NCI-H226 (cell line): Measurements from ENCODE around the gene CTDSP1.

Source experiments
- DNase-seq: peaks from one replicate; pipeline ENCODE4 v3.0.0-alpha.2; 2015

The CTDSP1 gene

DNA sequence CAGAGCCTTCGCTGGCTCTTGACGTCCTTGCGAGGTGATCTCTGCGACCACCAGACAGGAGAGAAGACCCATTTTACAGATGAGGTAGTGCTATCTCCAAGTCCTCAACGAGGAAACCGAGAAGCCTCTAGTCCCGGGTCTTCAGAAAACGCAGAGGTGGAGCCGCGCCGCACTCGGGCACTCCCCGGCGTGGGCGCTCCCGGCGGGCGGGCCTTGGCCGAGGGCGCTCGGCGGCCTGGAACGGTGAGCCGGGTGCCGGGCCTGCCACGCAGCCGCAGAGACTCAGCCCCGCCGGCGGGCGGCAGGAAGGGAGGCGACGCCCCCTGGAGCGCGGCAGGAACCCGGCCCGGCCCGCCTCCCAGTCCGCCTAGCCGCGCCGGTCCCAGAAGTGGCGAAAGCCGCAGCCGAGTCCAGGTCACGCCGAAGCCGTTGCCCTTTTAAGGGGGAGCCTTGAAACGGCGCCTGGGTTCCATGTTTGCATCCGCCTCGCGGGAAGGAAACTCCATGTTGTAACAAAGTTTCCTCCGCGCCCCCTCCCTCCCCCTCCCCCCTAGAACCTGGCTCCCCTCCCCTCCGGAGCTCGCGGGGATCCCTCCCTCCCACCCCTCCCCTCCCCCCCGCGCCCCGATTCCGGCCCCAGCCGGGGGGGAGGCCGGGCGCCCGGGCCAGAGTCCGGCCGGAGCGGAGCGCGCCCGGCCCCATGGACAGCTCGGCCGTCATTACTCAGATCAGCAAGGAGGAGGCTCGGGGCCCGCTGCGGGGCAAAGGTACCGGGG lies at the start of gene CTDSP1:
Gene CTDSP1 (plus strand): TSS at position 478 of the 776 bp plus-strand sequence. CDS start 223 bp downstream, at position 701.
- peak; percentile 83 for DNase-seq

GRCh38 chr2:218354045-218354444 lies 45.6 kb upstream of the CTDSP1 start:
- no peak for DNase-seq

DNA sequence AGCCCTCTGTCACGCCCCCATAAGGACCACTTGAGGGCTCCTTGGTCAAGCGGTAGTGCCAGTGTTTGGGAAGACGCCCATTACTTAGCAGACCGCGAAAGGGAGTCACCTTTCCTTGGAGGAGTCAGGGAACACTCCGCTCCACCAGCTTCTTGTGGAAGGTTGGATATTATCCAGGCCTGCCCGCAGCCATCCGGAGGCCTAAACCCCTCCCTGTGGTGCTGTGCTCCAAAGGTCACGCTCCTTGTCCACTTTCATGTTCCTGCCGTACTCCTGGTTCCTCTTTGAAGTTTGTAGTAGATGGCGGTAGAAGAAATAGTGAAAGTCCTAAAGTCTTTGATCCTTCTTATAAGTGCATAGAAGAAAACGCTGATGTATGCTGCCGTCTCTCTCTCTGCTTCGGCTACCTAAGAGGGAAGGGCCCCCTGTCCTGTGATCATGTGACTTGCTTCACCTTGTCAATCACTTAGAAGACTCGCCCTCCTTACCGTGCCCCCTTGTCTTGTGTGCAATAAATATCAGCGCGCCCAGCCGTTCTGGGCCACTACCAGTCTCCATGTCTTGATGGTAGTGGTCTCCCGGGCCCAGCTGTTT lies 44.7 kb upstream of the CTDSP1 start:
- no peak for DNase-seq

DNA sequence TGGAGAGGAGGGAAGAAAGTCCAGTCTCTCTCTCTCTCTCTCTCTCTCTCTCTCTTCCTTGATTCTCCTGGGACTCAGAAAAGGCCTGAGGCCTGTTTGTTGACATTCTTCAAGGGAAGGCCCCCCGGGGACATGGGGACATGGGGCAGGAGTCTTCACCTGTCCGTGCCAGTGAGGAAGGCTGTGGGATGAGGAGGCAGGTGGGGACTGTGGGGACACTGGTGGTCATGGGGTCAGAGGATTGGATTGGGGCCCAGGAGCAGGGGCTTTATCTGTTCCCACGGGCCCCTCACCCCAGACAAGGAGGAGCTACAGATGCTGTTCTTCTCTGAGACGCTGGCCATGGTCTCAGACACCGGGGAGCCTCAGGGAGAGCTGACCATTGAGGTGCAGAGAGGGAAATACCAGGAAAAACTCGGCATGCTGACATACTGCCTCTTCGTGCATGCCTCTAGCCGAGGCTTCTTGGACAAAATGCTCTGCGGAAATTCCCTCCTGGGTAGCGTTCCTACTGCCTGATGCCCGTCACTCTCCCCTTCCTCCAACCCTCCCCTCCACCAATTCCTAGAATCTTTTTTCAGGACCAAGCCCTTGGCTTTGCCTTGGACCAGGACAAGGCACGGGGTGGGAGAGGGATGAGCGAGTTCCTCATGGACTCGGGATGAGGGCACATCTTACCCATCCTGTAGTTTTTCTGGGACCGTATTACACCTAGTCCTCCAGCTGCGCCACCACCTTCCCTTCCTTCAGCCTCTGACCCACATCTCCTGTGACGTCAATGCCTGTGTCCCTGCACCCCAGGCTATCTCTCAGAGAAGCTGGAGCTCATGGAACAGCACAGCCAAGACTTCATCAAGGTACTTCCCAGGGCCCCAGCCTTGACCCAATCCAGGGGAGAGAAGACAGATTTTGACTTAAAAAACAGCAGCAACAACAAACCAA lies 42.2 kb upstream of the CTDSP1 start:
- no peak for DNase-seq

- DNase-seq: no peak
Measured at GRCh38 chr2:218360453-218360852, 39.2 kb upstream of the CTDSP1 start.

DNA sequence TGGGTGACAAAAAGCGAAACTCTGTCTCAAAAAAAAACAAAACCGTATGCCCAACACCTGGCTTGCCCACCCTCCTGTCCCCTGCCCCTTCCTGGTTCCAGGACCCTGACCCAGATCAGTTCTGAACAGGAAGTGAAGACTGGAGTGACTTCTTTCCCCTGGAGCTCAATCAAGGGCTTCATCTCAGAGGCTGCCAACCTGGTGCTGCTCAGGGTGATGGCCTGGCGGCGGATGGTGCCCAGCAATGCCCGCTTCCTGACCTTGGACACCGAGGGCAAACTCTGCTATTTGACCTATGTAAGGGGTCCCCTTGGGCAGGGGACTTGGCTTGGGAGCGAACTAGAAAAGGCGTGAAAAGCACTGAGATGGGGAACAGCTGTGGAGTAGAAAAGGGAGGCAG lies 37.1 kb upstream of the CTDSP1 start:
- no peak for DNase-seq

DNA sequence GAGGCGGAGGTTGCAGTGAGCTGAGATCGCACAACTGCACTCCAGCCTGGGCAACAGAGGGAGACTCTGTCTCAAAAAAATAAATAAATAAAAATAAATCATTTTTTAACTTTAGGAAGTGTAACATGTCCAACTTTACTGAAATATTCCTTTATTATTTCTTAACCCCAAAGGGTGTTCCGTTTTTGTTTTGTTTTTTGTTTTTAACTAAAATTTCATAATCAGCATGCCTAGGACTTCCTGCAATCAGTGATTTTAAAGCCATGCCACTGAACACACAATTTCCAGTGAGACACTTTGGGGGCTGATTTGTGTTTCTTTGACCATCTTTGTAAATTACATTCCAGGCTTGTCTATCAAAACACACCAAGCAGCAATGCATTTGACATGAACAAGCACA lies 35.9 kb upstream of the CTDSP1 start:
- no peak for DNase-seq

DNA sequence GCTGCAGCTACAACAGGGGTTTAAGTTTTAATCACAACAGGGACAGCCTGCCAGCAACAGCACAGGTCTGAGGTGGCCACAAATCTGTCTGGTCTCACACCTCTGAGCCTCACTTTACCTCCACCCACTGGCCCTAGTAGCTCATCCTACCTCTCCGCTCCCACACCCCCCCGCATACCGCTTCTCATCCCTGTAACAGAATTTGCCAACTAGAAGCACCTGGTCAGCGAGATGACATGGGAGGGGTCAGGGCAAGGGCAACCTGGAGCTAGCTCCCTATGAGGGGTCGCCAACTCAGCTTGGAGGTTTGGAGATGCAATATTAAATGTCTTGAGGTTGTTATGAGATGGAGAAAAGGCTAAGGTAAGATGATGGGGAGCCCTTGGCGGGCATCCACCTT lies 35.5 kb upstream of the CTDSP1 start:
- DNase-seq: no peak

GRCh38 chr2:218366621-218367414 lies 32.9 kb upstream of the CTDSP1 start:
- no peak for DNase-seq

GRCh38 chr2:218367415-218368149 lies 32.1 kb upstream of the CTDSP1 start:
- DNase-seq: no peak

- no peak for DNase-seq
Measured at GRCh38 chr2:218368150-218368528, 31.5 kb upstream of the CTDSP1 start.

- DNase-seq: no peak
Measured at GRCh38 chr2:218368621-218369153, 31.0 kb upstream of the CTDSP1 start.

- DNase-seq: no peak
Measured at GRCh38 chr2:218369330-218369729, 30.3 kb upstream of the CTDSP1 start.

GRCh38 chr2:218370410-218371063 lies 29.1 kb upstream of the CTDSP1 start:
- DNase-seq: no peak

DNA sequence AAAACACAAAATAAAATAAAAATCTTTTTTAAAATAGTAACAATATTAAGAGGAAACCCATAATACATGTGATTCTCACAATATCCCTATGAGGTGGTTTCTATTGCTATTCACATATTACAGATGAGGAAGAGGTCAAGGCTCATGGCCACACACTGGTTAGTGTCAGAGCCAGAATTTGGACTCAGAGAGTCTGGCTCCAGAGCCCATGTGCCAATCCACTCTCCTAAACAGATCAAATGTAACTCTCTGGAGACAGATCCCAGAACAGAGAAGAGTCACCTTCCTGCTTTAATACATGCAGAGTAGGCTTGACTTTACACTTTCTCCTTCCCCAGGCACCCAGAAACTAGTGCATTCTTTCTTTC lies 27.7 kb upstream of the CTDSP1 start:
- DNase-seq: no peak

DNA sequence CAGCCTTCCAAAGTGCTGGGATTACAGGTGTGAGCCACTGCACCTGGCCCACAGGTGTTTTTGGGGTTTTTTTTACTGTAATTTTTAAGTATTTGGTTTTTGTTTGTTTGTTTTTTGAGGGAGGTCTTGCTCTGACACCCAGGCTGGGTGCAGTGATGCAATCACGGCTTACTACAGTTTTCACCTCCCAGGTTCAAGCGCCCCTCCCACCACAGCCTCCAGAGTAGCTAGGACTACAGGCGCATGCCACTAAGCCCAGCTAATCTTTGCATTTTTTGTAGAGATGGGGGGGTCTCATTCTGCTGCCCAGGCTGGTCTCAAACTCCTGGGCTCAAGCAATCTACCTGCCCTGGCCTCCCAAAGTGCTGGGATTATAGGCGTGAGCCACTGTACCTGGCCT lies 24.9 kb upstream of the CTDSP1 start:
- DNase-seq: peak; percentile 2

DNA sequence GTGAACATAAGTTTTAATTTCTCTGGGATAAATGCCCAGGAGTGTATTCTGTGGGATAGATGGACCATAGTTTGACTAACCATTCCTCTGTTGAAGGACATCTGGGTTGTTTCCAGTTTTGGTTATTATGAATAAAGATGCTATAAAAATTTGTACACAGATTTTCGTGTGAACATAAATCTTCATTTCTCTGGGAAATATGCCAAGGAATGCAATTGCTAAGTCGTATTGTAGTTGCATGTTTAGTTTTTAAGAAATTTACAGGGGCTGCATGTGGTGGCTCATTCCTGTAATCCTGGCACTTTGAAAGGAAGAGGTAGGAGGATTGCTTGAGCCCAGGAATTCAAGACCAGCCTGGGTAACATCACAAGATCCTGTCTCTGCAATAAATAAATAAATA lies 24.5 kb upstream of the CTDSP1 start:
- peak; percentile 54 for DNase-seq

DNA sequence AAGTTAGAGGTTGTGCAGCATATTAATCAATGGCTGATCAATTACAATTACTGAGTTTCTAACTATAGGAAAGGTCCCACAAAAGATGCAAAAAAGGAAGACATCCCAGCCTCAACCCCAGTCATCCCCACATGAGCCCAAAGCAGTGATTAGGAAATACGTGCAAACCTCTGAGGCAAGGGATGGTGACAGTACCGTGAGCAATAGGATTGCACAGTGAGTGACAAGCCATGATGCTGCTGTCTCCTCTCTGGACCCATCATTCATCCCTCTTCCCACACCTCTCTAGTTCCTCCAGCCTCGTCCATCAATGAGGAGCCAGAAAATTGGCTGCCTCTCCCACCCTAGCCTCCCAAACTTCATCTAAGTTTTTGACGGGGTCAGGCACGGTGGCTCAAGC lies 21.6 kb upstream of the CTDSP1 start:
- no peak for DNase-seq

DNA sequence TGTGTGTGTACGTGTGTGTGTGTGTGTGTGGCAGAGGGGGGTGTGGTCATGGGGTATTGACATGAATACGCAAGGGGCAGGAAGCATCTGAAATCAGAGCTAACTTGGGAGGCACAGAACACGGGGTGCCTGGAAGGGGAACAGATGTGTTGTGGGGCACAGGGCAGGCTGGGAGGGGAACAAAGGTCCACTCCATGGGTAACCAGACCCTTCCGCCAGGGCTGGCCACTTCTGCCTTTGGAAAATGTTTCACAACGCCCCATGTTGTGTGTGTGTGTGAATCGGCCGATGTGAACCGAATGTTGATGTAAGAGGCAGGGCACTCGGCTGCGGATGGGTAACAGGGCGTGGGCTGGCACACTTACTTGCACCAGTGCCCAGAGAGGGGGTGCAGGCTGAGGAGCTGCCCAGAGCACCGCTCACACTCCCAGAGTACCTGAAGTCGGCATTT lies 17.7 kb upstream of the CTDSP1 start, which contains the start of gene SLC11A1:
Gene SLC11A1 (plus strand): TSS at position 358 of the 451 bp plus-strand sequence. CDS start 96 bp downstream, outside the sequence.
- no peak for DNase-seq

DNA sequence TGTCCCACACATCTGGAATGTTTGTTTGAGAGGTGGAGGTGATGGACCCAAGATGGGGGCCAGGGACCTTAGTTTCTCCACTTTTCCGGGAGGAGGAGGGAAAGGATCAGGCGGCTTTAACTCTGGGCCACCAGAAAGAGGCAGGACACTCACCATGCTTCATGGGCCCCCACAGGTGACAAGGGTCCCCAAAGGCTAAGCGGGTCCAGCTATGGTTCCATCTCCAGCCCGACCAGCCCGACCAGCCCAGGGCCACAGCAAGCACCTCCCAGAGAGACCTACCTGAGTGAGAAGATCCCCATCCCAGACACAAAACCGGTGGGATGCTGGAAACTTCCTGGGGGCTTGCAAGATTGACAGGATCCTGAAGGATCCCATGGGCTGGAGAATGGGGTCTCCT lies 16.9 kb upstream of the CTDSP1 start:
- DNase-seq: no peak
